Psoas muscle (tissue), 8 donors: ENCODE results near the gene ASPRV1. TPM values are rescaled to one million over a fixed set of nuclear protein-coding genes. Genes with fewer than 3 reads are reported as not detected.
A peak's percentile ranks its signal among the peaks of the same experiment; 100 is the strongest.

Source experiments
- ATAC-seq, 4 donors: fragments of 200-7000 bp; cut with Tn5 transposase; one replicate each; pipeline ENCODE4 v1.9.1; 2020; ENCODE audit warnings: moderate library complexity in 3 of 4, mild to moderate bottlenecking in 2 of 4
- DNase-seq, 2 donors: peaks; one replicate each; pipeline ENCODE4 v3.0.0-alpha.2; 2020
- H3K27ac ChIP-seq: fragments of 200-600 bp; one replicate; pipeline ENCODE4 v1.8.0; 2022
- H3K27me3 ChIP-seq, 3 donors: fragments of 200-600 bp in 1 of 3; one replicate each; pipeline versions ENCODE4 v1.6.1 to v1.8.0; 2013 to 2022; ENCODE audit warnings: low read length in 2 of 3, mild to moderate bottlenecking in 2 of 3, moderate library complexity in 1 of 3; ENCODE audit not compliant: insufficient read depth in 3 of 3
- H3K36me3 ChIP-seq, 2 donors: fragments of 200-600 bp in 1 of 2; one replicate each; pipeline versions ENCODE4 v1.6.1 to v1.8.0; 2013 to 2022; ENCODE audit warnings: low read depth in 1 of 2, mild to moderate bottlenecking in 1 of 2, moderate library complexity in 1 of 2; ENCODE audit not compliant: insufficient read depth in 1 of 2
- H3K4me1 ChIP-seq: fragments of 200-600 bp; one replicate; pipeline ENCODE4 v1.8.0; 2022
- H3K4me3 ChIP-seq: fragments of 200-600 bp; one replicate; pipeline ENCODE4 v1.8.0; 2022; ENCODE audit warnings: mild to moderate bottlenecking
- H3K9me3 ChIP-seq: fragments of 200-600 bp; one replicate; pipeline ENCODE4 v1.8.0; 2022
- WGBS, 3 donors: extraction: QIAGEN DNeasy Blood & Tissue Kit; methylation state at CpG; one replicate each; pipeline versions ENCODE4 v1.1.6 to v1.1.7; 2013; 5-methylcytosine and 5-hydroxymethylcytosine counted together
- intact Hi-C, 2 donors: fragments of 100-400 bp; cut with DNase I; formaldehyde crosslinking; loops; one replicate each; pipeline versions ENCODE4 v1.11.0 to v1.14.2; 2022
- polyA plus RNA-seq, 3 donors: library from polyadenylated mRNA; stranded (reverse); fragments of 200-250 nt; gene quantifications; one replicate each; pipeline ENCODE4 v1.2.3, GENCODE V29; 2013
- total RNA-seq, 4 donors: library from RNA; stranded (reverse); fragmentation: NEBNext Ultra II Directional in 2 of 4; extraction: Animal tissue kit (Norgen Biotek cat#: 25700) in 2 of 4; gene quantifications; one replicate each; pipeline versions ENCODE4 v1.2.1 to v1.2.4, GENCODE V29; 2021 to 2023
- TF ChIP-seq, protein P1 (sequence below): fragments of 200-600 bp; IDR thresholded peaks from one replicate; pipeline ENCODE4 v1.8.0; 2022; ENCODE audit warnings: antibody characterized with exemption
- donor health status: healthy with polysubstance abuse.
- donor health status: DM: no; HTN: no; CAD: no; lungs with moderate emphysema.
- donor health status: Bipolar disorder and iron deficiency.
- donor health status: healthy.
- donor health status: DM: yes; HTN: yes; CAD: no.
- donor health status: DM: no; HTN: no; CAD: no.
- donor health status: DM: no; HTN: no; CAD: no.
- donor health status: DM: yes; HTN: yes; CAD: no.

ASPRV1 gene
- total and polyA plus RNA-seq, 7 donors, result 0.20 to 1.8 (median 1.0) TPM

DNA sequence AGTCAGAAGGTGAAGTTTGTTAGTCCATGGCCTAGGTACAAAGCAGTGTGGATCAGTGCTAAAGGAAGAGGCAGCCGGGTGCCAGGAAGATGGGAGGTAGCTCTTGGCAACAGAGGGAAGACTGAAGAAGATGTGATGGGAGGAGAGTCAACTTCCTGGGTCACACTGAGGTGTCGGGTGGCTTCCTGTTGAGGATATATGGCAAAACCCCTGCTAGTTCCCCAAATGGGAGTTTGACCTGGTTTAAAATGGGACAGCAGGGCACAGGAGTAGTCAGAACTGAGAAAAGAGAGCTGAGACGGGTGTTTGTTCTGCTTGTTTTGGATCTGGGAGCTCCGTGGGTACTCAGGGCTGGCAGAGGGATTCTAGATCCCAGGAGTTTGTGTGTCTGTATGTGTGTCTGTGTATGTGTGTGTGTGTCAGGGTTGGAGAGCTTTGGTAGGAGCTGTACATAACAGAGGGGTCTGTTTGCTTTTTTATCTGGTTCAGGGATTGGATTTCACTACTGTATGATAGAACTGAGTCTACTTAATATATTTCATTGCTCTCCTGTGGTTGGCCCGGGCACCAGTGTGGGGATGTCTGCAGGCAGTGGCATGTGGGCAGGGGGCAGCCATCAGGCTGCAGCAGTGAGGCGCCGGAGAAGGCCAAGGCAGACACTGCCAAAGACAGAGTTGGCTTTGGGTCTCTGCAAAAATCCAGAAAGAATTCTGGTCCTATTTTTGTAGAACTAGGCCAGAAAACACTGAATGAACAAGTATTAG lies 29.4 kb downstream of the ASPRV1 start:
- H3K36me3 ChIP-seq, result peaks cover 6 to 64% of the 10 kb centered on the region in 2 donors
- no peak for ATAC-seq
- intact Hi-C loops, result loop anchor here in 1 of 2 donors (5.0 kb wide), 1 partner anchor 130 kb away; no protein-coding TSS in a partner anchor
- H3K27me3 ChIP-seq, result no peaks in the 10 kb centered on the region
- H3K27ac ChIP-seq, result no peak overlapping the region
- no peaks in the 10 kb centered on the region for H3K9me3 ChIP-seq
- no peak overlapping the region for H3K4me3 ChIP-seq
- 67 to 81% (median 68%) methylated on average over 7 of the region's 7 CpGs for WGBS, 3 donors
- TF ChIP-seq, protein P1, sequence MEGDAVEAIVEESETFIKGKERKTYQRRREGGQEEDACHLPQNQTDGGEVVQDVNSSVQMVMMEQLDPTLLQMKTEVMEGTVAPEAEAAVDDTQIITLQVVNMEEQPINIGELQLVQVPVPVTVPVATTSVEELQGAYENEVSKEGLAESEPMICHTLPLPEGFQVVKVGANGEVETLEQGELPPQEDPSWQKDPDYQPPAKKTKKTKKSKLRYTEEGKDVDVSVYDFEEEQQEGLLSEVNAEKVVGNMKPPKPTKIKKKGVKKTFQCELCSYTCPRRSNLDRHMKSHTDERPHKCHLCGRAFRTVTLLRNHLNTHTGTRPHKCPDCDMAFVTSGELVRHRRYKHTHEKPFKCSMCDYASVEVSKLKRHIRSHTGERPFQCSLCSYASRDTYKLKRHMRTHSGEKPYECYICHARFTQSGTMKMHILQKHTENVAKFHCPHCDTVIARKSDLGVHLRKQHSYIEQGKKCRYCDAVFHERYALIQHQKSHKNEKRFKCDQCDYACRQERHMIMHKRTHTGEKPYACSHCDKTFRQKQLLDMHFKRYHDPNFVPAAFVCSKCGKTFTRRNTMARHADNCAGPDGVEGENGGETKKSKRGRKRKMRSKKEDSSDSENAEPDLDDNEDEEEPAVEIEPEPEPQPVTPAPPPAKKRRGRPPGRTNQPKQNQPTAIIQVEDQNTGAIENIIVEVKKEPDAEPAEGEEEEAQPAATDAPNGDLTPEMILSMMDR, result no peak
- no peak for DNase-seq
- H3K4me1 ChIP-seq, result peaks cover 18% of the 10 kb centered on the region

DNA sequence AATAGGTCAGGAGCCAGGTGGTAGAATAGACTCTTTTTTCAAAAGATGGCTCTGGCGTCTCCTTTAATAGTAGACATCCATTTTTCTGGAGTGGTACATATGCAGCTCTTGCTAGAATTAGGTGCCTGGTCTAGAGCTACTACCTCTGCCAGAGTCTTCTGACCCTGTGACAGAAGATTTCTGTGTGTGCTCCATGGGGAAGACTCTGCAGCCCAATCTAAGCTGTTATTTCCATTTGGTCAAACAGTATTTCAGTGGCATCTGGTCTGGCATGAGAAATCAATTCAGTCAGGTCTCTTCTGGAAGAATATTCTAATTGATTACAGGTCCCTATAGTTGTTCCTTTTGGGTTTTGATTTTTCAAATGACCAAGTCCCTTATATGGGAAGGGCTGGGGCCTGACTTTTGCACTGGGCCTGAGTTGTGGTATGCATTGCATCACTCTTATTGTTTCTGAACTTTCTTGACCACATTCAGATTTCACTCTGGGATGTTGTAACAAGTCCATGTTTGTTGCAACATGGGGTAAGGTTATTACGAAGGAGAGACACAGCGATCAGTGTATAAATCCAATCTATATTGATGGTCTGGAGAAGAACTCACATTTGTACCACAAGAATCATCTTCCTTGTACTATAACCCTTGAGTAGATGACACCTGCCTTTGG lies 34.4 kb downstream of the ASPRV1 start:
- Histone ChIP-seq H3K4me3 (no peak overlapping the region), H3K27me3 (no peaks in the 10 kb centered on the region), H3K9me3 (no peaks in the 10 kb centered on the region), H3K4me1 (peaks cover 5% of the 10 kb centered on the region), H3K36me3 (peaks cover 2 to 54% of the 10 kb centered on the region in 2 donors), H3K27ac (no peak overlapping the region)
- TF ChIP-seq, protein P1, result no peak
- DNase-seq (no peak), ATAC-seq (peak in 2 of 4 donors; percentile 33 to 40)
- intact Hi-C loops, result no loop called here
- WGBS, 3 donors, result 78 to 98% (median 79%) methylated on average over 3 of the region's 3 CpGs

DNA sequence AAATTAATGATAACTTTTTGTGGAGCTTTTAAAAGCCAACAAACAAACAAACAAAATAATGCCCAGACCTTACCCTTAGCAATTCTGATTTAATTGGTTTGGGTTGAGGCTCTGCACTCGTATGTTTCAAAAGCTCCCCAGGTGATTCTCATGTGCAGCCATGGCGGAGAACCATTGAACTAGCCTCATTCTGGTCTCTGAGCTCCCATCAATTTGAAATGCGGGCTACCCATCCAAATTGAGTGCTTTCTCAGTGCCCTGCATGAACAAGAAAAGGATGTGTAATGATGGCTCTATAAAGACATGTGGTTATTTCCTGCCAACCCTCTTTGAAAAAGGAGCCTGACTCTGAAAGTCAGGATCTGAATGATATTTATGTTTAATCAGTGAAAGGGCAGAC lies 38.3 kb downstream of the ASPRV1 start:
- H3K27me3 ChIP-seq, result no peaks in the 10 kb centered on the region
- DNase-seq, result no peak
- peaks cover 5 to 73% of the 10 kb centered on the region in 2 donors for H3K36me3 ChIP-seq
- H3K9me3 ChIP-seq, result no peaks in the 10 kb centered on the region
- WGBS, 3 donors, result 95 to 100% (median 96%) methylated on average over 3 of the region's 3 CpGs
- peaks cover 8% of the 10 kb centered on the region for H3K4me1 ChIP-seq
- TF ChIP-seq, protein P1, result no peak
- intact Hi-C loops, result no loop called here
- ATAC-seq, result no peak
- no peak overlapping the region for H3K4me3 ChIP-seq
- no peak overlapping the region for H3K27ac ChIP-seq

DNA sequence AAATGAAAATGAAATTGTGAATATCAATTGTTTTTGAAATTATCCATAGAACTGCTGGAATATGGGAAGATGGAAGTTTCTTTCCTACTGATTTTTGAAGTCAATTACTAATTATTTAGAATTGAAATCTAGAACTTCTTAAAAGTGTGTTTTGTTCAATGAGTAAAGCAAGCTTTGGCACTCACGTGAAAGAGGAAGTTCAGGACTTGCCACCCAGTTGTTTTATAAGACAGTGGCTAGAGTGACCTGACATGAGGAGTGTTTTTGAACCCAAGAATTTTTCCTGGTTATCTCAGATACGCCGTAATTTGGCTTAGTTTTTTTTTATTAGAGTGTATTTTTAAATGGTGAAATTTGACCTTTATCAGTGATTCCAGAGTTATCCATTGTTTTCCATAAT lies 43.0 kb downstream of the ASPRV1 start:
- peak overlapping the region; percentile 95 for H3K27ac ChIP-seq
- intact Hi-C loops, result no loop called here
- WGBS, 3 donors, result 39 to 77% (median 47%) methylated on average over 3 of the region's 3 CpGs
- H3K27me3 ChIP-seq, result no peaks in the 10 kb centered on the region
- H3K9me3 ChIP-seq, result no peaks in the 10 kb centered on the region
- DNase-seq, result no peak
- TF ChIP-seq, protein P1, result no peak
- ATAC-seq, result no peak
- peaks cover 5 to 70% of the 10 kb centered on the region in 2 donors for H3K36me3 ChIP-seq
- H3K4me1 ChIP-seq, result peaks cover 30% of the 10 kb centered on the region
- H3K4me3 ChIP-seq, result peak overlapping the region; percentile 91
